ENCODE results near the gene BCL2L1. TPM values are rescaled to one million over a fixed set of nuclear protein-coding genes. Genes with fewer than 3 reads are reported as not detected.

The BCL2L1 gene
- total RNA-seq, 1 experiment from 2014 or later, result 277 TPM

DNA sequence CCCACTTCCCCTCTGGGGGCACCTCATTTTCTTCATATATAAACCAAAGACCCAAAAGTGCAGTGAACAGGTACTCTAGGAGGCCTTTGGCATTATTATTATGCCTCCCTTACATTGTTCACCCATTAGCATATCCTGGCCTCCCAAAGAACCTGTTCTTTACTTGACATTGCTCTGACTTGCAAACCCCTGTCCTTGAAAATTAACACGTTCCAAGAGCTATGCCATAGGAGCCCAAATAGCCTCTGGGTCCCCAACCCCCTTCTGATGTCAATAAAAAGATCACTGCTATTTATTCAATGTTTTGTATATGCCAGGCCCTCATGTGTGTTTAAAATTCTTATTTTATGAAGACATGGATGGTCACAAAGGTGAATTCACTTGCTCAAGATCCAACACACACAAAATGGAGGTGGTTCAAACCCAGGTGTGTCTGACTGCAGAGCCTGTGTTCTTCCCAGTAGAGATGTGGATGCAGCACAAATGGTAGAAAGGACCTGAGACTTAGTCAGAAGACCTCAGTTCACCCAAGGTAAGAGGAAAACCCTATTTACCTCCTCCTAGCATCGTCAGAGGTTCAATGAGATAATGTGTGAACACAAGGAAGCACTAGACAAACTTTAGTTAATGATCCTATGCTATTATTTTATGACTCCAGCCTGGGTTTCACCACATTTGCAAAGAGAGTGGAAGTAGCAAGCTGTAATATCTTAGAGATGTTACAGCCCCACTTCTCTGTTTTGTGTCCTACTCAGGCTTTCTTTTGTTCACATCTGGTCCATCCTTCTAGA, 36.6 kb downstream of the BCL2L1 start:
- DNase-seq (peak; percentile 1), ATAC-seq (no peak)
- Histone ChIP-seq H4K20me1 (ENCODE audit: low read length) (peaks cover 33% of the 10 kb centered on the region), H3F3A (ENCODE audit: low read length, unreplicated experiment) (peaks cover 5% of the 10 kb centered on the region), H3K9me2 (replicated peaks; ENCODE audit: low read length) (no peaks in the 10 kb centered on the region), H3K79me2 (ENCODE audit: low read length) (peaks cover 96% of the 10 kb centered on the region), H2AFZ (ENCODE audit: low read length) (no peak overlapping the region), H3K9me3 (ENCODE audit: low read length) (no peaks in the 10 kb centered on the region), H3K36me3 (ENCODE audit: low read depth, low read length) (peaks cover 74% of the 10 kb centered on the region), H3K9ac (ENCODE audit: low read length) (no peak overlapping the region), H3K27ac (ENCODE audit: low read length) (no peak overlapping the region), H3K27me3 (ENCODE audit: low read length) (no peaks in the 10 kb centered on the region), H3K4me1 (ENCODE audit: insufficient read depth, low read length) (no peaks in the 10 kb centered on the region), H3K4me3 (ENCODE audit: low read length) (no peak overlapping the region), H3K4me2 (ENCODE audit: low read length) (no peak overlapping the region)
- intact Hi-C loops (cut with micrococcal nuclease), result no loop called here
- CTCF ChIA-PET, result no interaction called here
- TF ChIP-seq CTCF (conservative IDR thresholded peaks at IDR 0.05; ENCODE audit: low read depth, low read length) (no peak), EZH2 (IDR thresholded peaks at IDR 0.05; ENCODE audit: low read length, unreplicated experiment) (no peak), EZH2phosphoT487 (IDR thresholded peaks at IDR 0.05; ENCODE audit: borderline replicate concordance, low read length) (no peak)
- POLR2A ChIA-PET (ENCODE audit: unreplicated experiment), result no interaction called here
- BruUV-seq (replicated peaks), result TSS peak; percentile 3

GRCh38 chr20:31684153-31685015, 38.3 kb downstream of the BCL2L1 start:
- no peak overlapping the region for H3K9ac ChIP-seq (ENCODE audit: low read length)
- no peaks in the 10 kb centered on the region for H3K9me3 ChIP-seq (ENCODE audit: low read length)
- H4K20me1 ChIP-seq (ENCODE audit: low read length), result peaks cover 38% of the 10 kb centered on the region
- no peak overlapping the region for H3K4me3 ChIP-seq (ENCODE audit: low read length)
- CTCF ChIA-PET, result interaction anchor here (1.1 kb wide), 1 partner anchor 22 kb away, joined by 3 read pairs; no protein-coding TSS in a partner anchor
- POLR2A ChIA-PET (ENCODE audit: unreplicated experiment), result no interaction called here
- no peak overlapping the region for H2AFZ ChIP-seq (ENCODE audit: low read length)
- peaks cover 80% of the 10 kb centered on the region for H3K36me3 ChIP-seq (ENCODE audit: low read depth, low read length)
- no peaks in the 10 kb centered on the region for H3K27me3 ChIP-seq (ENCODE audit: low read length)
- H3K4me2 ChIP-seq (ENCODE audit: low read length), result no peak overlapping the region
- BruUV-seq (replicated peaks), result no TSS peak
- DNase-seq, result peak; percentile 1
- H3K9me2 ChIP-seq (replicated peaks; ENCODE audit: low read length), result no peaks in the 10 kb centered on the region
- no peak overlapping the region for H3K27ac ChIP-seq (ENCODE audit: low read length)
- intact Hi-C loops (cut with micrococcal nuclease), result no loop called here
- ATAC-seq, result no peak
- no peaks in the 10 kb centered on the region for H3K4me1 ChIP-seq (ENCODE audit: insufficient read depth, low read length)
- peaks cover 5% of the 10 kb centered on the region for H3F3A ChIP-seq (ENCODE audit: low read length, unreplicated experiment)
- TF ChIP-seq CTCF (conservative IDR thresholded peaks at IDR 0.05; ENCODE audit: low read depth, low read length) (no peak), EZH2 (IDR thresholded peaks at IDR 0.05; ENCODE audit: low read length, unreplicated experiment) (no peak), EZH2phosphoT487 (IDR thresholded peaks at IDR 0.05; ENCODE audit: borderline replicate concordance, low read length) (no peak)
- H3K79me2 ChIP-seq (ENCODE audit: low read length), result peaks cover 98% of the 10 kb centered on the region

Data from PC-3 (cell line).